GM18526 (cell line): ENCODE results near the gene MICAL1.

Experiments used
- POLR2A ChIP-seq: IDR thresholded peaks from 3 replicates; pipeline ENCODE4 v1.6.1; 2011; ENCODE audit not compliant: insufficient read length; ENCODE audit errors: extremely low read depth

MICAL1 gene

GRCh38 chr6:109449795-109450673, 5.5 kb downstream of the MICAL1 start:
- TF ChIP-seq POLR2A: no peak

DNA sequence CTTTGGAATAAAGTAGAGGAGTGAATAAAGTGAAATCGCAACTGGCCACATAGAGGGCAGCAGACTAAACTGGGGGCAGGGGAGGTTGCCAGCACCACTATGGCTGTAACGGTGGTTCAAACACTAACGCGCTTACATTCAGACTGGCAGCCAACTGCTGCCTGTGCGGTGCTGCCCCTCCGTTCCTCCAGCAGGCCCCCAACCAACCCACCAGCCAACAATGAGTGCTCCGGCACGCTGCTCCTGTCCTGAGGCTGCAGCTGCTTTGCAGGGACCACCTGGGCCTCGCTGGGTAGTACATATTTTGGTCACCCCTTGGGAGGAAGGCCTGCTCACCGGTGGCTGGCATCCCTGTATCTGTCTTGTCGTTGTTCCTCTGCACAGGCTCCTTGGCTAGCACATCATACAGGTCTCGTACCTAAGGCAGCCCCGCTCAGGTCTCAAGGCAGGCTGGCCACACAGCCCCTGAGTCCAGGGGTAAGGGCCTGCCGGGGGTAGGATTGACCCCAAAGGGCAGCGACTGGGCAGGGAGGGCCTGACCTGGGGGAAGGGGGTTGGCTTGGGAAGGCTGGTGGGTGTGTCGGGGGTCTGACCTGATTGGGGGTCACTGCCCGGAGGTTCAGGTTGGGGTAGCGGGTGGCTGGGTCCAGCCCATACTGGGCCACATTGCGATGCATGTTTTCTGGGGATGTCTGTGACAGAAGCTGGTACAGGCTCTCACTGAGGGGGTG, 6.3 kb downstream of the MICAL1 start:
- TF ChIP-seq POLR2A: no peak

DNA sequence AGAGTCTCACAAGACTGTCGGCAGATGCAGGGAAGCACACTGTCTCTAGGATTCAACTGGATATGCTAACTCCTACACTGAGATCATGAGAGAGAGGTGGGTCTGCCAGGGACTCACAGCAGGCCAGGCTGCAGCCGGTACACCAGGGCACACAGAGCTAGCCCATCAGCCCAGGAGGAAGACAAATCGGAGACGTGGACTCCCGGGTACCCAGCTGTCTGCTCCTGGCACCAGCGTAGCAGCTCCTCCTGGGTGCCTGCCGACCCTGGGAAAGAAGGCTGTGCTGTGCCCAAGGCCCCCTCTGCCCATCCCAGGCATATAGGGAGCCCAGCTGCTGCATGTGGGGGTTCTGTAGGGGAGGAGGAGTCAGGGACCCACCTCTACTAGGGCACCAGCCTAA, 7.0 kb downstream of the MICAL1 start:
- TF ChIP-seq POLR2A: no peak

GRCh38 chr6:109447878-109448555, 7.6 kb downstream of the MICAL1 start:
- no peak for TF ChIP-seq POLR2A

- TF ChIP-seq POLR2A: no peak
These were observed 8.5 kb downstream of the MICAL1 start for GRCh38 chr6:109447087-109447486.

- TF ChIP-seq POLR2A: no peak
These were observed 9.0 kb downstream of the MICAL1 start for GRCh38 chr6:109446541-109446940.

DNA sequence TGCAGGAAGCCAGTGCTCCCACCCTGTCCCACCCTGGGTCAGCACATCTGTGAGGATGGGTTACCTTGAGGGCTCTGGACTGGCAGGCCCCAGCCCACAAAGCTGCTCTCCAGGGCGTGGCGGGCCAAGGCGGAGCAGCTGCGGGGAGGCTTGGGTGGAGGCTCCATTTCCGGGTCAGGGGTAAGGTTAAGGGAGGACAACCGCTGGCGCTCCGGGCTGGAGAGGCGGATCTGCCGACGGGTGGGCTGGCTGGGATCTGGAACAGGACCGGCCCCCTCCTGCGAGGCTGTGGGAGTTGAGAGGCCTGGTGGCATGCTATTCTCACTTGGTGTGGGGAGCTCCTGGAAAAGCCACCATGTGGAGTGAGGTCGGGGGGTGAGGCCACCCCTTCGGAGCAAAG, 9.5 kb downstream of the MICAL1 start:
- TF ChIP-seq POLR2A: no peak

DNA sequence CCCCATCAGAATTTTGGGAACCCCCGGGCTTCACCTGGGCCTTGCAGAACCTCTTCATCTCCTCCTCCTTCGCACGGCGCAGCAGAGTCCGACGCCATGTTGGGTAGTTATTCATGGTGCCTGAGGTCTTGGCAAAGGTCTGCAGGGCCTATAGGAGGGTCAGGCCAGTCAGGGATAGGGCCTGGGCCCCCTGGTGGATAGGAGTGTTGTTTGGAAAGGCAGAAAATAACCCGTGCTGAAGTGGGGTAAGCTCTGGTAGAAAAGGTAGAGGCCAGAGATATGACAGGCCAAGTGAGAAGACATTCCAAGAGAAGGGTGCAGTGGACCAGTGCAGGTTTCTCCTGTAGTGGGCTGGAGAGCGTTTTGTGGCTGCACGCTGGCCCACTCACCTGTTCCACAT, 10.2 kb downstream of the MICAL1 start:
- TF ChIP-seq POLR2A: no peak

DNA sequence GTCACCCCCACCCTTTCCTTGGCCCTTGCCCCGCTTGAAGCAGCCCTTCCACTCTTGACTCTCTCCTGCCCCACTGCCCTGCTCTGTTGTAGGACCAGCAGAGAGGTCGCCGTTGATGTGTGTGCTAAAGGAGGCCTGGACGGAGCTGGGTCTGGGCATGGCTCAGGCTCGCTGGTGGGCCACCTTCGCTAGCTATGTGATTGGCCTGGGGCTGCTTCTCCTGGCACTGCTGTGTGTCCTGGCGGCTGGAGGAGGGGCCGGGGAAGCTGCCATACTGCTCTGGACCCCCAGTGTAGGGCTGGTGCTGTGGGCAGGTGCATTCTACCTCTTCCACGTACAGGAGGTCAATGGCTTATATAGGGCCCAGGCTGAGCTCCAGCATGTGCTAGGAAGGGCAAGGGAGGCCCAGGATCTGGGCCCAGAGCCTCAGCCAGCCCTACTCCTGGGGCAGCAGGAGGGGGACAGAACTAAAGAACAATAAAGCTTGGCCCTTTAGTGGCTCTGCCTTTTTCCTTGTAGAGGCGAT, 12.1 kb downstream of the MICAL1 start:
- TF ChIP-seq POLR2A: no peak

DNA sequence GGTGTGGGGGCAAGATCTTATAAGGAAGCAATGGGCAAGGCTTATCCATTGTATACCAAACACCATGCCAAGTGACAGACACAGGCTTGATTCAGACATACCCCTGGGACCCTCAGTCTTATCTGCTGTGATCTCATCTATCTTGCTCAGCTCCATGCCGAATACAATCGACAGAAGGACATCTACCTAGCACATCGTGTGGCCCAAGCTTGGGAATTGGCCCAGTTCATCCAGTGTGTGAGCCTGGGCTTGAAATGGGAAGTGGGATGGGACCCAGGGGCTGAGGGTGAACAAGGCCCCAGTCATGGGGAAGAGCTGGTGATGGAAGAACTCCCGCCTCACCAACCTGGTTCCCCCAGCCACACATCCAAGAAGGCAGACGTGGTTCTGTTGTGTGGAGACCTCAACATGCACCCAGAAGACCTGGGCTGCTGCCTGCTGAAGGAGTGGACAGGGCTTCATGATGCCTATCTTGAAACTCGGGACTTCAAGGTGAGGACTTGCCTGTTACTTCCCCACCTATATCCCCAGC, 13.1 kb downstream of the MICAL1 start:
- TF ChIP-seq POLR2A: no peak

GRCh38 chr6:109441069-109441816, 14.3 kb downstream of the MICAL1 start:
- TF ChIP-seq POLR2A: no peak

GRCh38 chr6:109440331-109441068, 15.1 kb downstream of the MICAL1 start, which contains the start of the genes PPIL6 and SMPD2:
Gene PPIL6, minus strand, starts transcription at chr6:109440628. Its CDS starts 38 bp downstream, at chr6:109440590.
Gene SMPD2, plus strand, starts transcription at chr6:109440724. Its CDS starts 398 bp downstream, at chr6:109441122.
- TF ChIP-seq POLR2A: peak; percentile 49

DNA sequence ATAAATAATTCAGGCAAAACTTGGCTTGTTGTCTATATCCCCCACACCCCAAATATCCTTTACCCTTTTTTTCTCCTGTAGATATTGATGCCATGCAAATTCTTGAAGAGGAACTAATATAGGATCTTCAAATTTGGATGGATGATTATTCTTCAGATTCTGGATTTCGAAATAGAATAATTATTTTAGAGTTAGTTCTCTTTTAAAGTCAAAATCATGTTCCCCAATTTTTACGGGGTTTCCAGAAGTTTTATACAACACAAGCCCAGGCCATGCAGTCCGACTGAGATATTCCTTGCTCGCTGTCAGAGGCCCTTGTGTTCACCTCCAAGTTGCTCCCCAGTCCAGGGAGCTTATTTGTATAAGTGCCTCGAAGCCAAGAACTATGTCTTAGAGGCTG, 19.5 kb downstream of the MICAL1 start:
- no peak for TF ChIP-seq POLR2A

GRCh38 chr6:109434456-109434855, 21.1 kb downstream of the MICAL1 start:
- no peak for TF ChIP-seq POLR2A

DNA sequence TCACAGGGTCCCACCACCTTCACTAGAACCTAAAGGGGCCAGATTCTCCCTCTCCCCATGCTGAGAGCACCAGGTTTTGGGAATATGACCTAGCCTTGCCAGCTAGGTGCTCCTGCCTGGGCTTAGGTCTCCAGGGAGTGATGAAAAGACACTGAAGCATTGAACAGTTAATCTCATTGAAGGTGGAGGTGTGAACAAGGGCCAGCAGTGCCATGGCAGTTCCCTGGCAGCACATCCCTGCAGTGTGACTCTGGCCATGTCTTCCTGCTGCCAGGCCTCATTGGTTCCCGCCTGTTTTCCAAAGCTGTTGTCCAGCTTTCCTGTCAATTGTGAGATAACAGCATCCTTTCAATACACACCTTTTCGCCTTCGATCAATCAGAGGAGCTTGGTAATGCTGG, 26.1 kb downstream of the MICAL1 start:
- TF ChIP-seq POLR2A: no peak
